Measurements from ENCODE around the gene TRNT1.

Gene TRNT1

GRCh38 chr3:3172627-3173026 is 45.9 kb downstream of the TRNT1 start:
- peaks cover 49% of the 10 kb centered on the region for H3K36me3 ChIP-seq (ENCODE audit: insufficient read depth, low read length)
- peaks cover under 1% of the 10 kb centered on the region for H3K4me1 ChIP-seq (ENCODE audit: insufficient read depth, low read length)
- H3K4me3 ChIP-seq (ENCODE audit: low read length): no peak overlapping the region
- no peaks in the 10 kb centered on the region for H3K9me3 ChIP-seq (ENCODE audit: low read length)
- no peaks in the 10 kb centered on the region for H3K27me3 ChIP-seq (ENCODE audit: insufficient read depth, low read length)
- H2AFZ ChIP-seq (ENCODE audit: low read depth, low read length): no peak overlapping the region

GRCh38 chr3:3177861-3178497 is 51.2 kb downstream of the TRNT1 start:
- H3K4me3 ChIP-seq (ENCODE audit: low read length): peak overlapping the region; percentile 78
- H2AFZ ChIP-seq (ENCODE audit: low read depth, low read length): no peak overlapping the region
- no peaks in the 10 kb centered on the region for H3K9me3 ChIP-seq (ENCODE audit: low read length)
- H3K27me3 ChIP-seq (ENCODE audit: insufficient read depth, low read length): no peaks in the 10 kb centered on the region
- H3K4me1 ChIP-seq (ENCODE audit: insufficient read depth, low read length): peaks cover 16% of the 10 kb centered on the region
- peaks cover 19% of the 10 kb centered on the region for H3K36me3 ChIP-seq (ENCODE audit: insufficient read depth, low read length)

GRCh38 chr3:3178498-3179328 is 52.0 kb downstream of the TRNT1 start:
- H3K4me1 ChIP-seq (ENCODE audit: insufficient read depth, low read length): peaks cover 16% of the 10 kb centered on the region
- H3K9me3 ChIP-seq (ENCODE audit: low read length): no peaks in the 10 kb centered on the region
- H2AFZ ChIP-seq (ENCODE audit: low read depth, low read length): peak overlapping the region; percentile 83
- peak overlapping the region; percentile 78 for H3K4me3 ChIP-seq (ENCODE audit: low read length)
- H3K27me3 ChIP-seq (ENCODE audit: insufficient read depth, low read length): no peaks in the 10 kb centered on the region
- H3K36me3 ChIP-seq (ENCODE audit: insufficient read depth, low read length): peaks cover 14% of the 10 kb centered on the region

- H3K27me3 ChIP-seq (ENCODE audit: insufficient read depth, low read length): peaks cover 7% of the 10 kb centered on the region
- peak within 1 kb of the TSS; percentile 83 for H2AFZ ChIP-seq (ENCODE audit: low read depth, low read length)
- H3K36me3 ChIP-seq (ENCODE audit: insufficient read depth, low read length): peaks cover 5% of the 10 kb centered on the region
- H3K9me3 ChIP-seq (ENCODE audit: low read length): no peaks in the 10 kb centered on the region
- peak within 1 kb of the TSS; percentile 78 for H3K4me3 ChIP-seq (ENCODE audit: low read length)
- H3K4me1 ChIP-seq (ENCODE audit: insufficient read depth, low read length): peaks cover 16% of the 10 kb centered on the region
Observed at GRCh38 chr3:3179407-3180094, 52.8 kb downstream of the TRNT1 start, which contains the start of gene CRBN. Gene CRBN (minus strand): TSS chr3:3179691. CDS start chr3:3179687, 4 bp downstream.

- Histone ChIP-seq H3K9me3 (ENCODE audit: low read length) (no peaks in the 10 kb centered on the region), H3K36me3 (ENCODE audit: insufficient read depth, low read length) (peaks cover under 1% of the 10 kb centered on the region), H3K27me3 (ENCODE audit: insufficient read depth, low read length) (peaks cover 16% of the 10 kb centered on the region), H3K4me3 (ENCODE audit: low read length) (no peak overlapping the region), H3K4me1 (ENCODE audit: insufficient read depth, low read length) (peaks cover 16% of the 10 kb centered on the region), H2AFZ (ENCODE audit: low read depth, low read length) (peak overlapping the region; percentile 83)
Observed at GRCh38 chr3:3180456-3180855, 53.7 kb downstream of the TRNT1 start.

GRCh38 chr3:3184876-3185275 is 58.1 kb downstream of the TRNT1 start:
- Histone ChIP-seq H3K27me3 (ENCODE audit: insufficient read depth, low read length) (peaks cover 16% of the 10 kb centered on the region), H3K36me3 (ENCODE audit: insufficient read depth, low read length) (no peaks in the 10 kb centered on the region), H2AFZ (ENCODE audit: low read depth, low read length) (no peak overlapping the region), H3K4me1 (ENCODE audit: insufficient read depth, low read length) (no peaks in the 10 kb centered on the region), H3K4me3 (ENCODE audit: low read length) (no peak overlapping the region), H3K9me3 (ENCODE audit: low read length) (peaks cover 4% of the 10 kb centered on the region)

- Histone ChIP-seq H3K4me3 (ENCODE audit: low read length) (no peak overlapping the region), H2AFZ (ENCODE audit: low read depth, low read length) (no peak overlapping the region), H3K27me3 (ENCODE audit: insufficient read depth, low read length) (peaks cover 21% of the 10 kb centered on the region), H3K4me1 (ENCODE audit: insufficient read depth, low read length) (no peaks in the 10 kb centered on the region), H3K9me3 (ENCODE audit: low read length) (peaks cover 4% of the 10 kb centered on the region), H3K36me3 (ENCODE audit: insufficient read depth, low read length) (no peaks in the 10 kb centered on the region)
Observed at GRCh38 chr3:3189102-3189727, 62.5 kb downstream of the TRNT1 start.

- Histone ChIP-seq H3K4me3 (ENCODE audit: low read length) (no peak overlapping the region), H3K4me1 (ENCODE audit: insufficient read depth, low read length) (no peaks in the 10 kb centered on the region), H3K36me3 (ENCODE audit: insufficient read depth, low read length) (no peaks in the 10 kb centered on the region), H3K27me3 (ENCODE audit: insufficient read depth, low read length) (peaks cover 14% of the 10 kb centered on the region), H2AFZ (ENCODE audit: low read depth, low read length) (no peak overlapping the region), H3K9me3 (ENCODE audit: low read length) (peaks cover 4% of the 10 kb centered on the region)
Observed at GRCh38 chr3:3189961-3190360, 63.2 kb downstream of the TRNT1 start.

- Histone ChIP-seq H3K27me3 (ENCODE audit: insufficient read depth, low read length) (peaks cover 9% of the 10 kb centered on the region), H3K9me3 (ENCODE audit: low read length) (peaks cover 3% of the 10 kb centered on the region), H2AFZ (ENCODE audit: low read depth, low read length) (no peak overlapping the region), H3K4me1 (ENCODE audit: insufficient read depth, low read length) (no peaks in the 10 kb centered on the region), H3K4me3 (ENCODE audit: low read length) (no peak overlapping the region), H3K36me3 (ENCODE audit: insufficient read depth, low read length) (no peaks in the 10 kb centered on the region)
Observed at GRCh38 chr3:3191675-3192285, 65.0 kb downstream of the TRNT1 start.

- Histone ChIP-seq H2AFZ (ENCODE audit: low read depth, low read length) (no peak overlapping the region), H3K36me3 (ENCODE audit: insufficient read depth, low read length) (no peaks in the 10 kb centered on the region), H3K27me3 (ENCODE audit: insufficient read depth, low read length) (peaks cover 9% of the 10 kb centered on the region), H3K9me3 (ENCODE audit: low read length) (peaks cover under 1% of the 10 kb centered on the region), H3K4me1 (ENCODE audit: insufficient read depth, low read length) (no peaks in the 10 kb centered on the region), H3K4me3 (ENCODE audit: low read length) (no peak overlapping the region)
Observed at GRCh38 chr3:3192286-3192675, 65.5 kb downstream of the TRNT1 start.

- Histone ChIP-seq H3K4me3 (ENCODE audit: low read length) (no peak overlapping the region), H3K4me1 (ENCODE audit: insufficient read depth, low read length) (no peaks in the 10 kb centered on the region), H3K9me3 (ENCODE audit: low read length) (no peaks in the 10 kb centered on the region)
Observed at GRCh38 chr3:3194861-3195260, 68.1 kb downstream of the TRNT1 start.

GRCh38 chr3:3196148-3196861 is 69.6 kb downstream of the TRNT1 start:
- Histone ChIP-seq H3K9me3 (ENCODE audit: low read length) (no peaks in the 10 kb centered on the region), H3K27me3 (ENCODE audit: insufficient read depth, low read length) (no peaks in the 10 kb centered on the region), H3K4me1 (ENCODE audit: insufficient read depth, low read length) (peaks cover 2% of the 10 kb centered on the region), H2AFZ (ENCODE audit: low read depth, low read length) (no peak overlapping the region), H3K4me3 (ENCODE audit: low read length) (no peak overlapping the region), H3K36me3 (ENCODE audit: insufficient read depth, low read length) (no peaks in the 10 kb centered on the region)

More at GRCh38 chr3:3194861-3195260, 68.1 kb downstream of the TRNT1 start:
- H3K36me3 ChIP-seq (ENCODE audit: insufficient read depth, low read length): no peaks in the 10 kb centered on the region
- H2AFZ ChIP-seq (ENCODE audit: low read depth, low read length): no peak overlapping the region
- peaks cover 9% of the 10 kb centered on the region for H3K27me3 ChIP-seq (ENCODE audit: insufficient read depth, low read length)
